ENCODE measurements around the gene TCEAL8.

GRCh38 chrX:103240155-103240554 is 14.8 kb downstream of the TCEAL8 start:
- TF ChIP-seq CTCF (IDR thresholded peaks at IDR 0.05) = no peak
- TF ChIP-seq POLR2A (IDR thresholded peaks at IDR 0.05) = no peak
- TF ChIP-seq POLR2AphosphoS5 (IDR thresholded peaks at IDR 0.05; ENCODE audit: insufficient read depth in 1 of 2, low read depth in 1 of 2) = no peak
